Ovary (tissue), 9 donors: ENCODE measurements around the gene CCDC188. TPM values are rescaled to one million over a fixed set of nuclear protein-coding genes. Genes with fewer than 3 reads are reported as not detected.

Source experiments
- DNase-seq, 5 donors: peaks; one replicate each; pipeline ENCODE4 v3.0.0-alpha.2; 2019 to 2020
- H3K27ac ChIP-seq, 2 donors: fragments of 200-600 bp; one replicate each; pipeline versions ENCODE4 v1.5.1 to v1.8.0; 2019 to 2022
- H3K27me3 ChIP-seq: fragments of 200-600 bp; one replicate; pipeline ENCODE4 v1.8.0; 2022
- H3K36me3 ChIP-seq: fragments of 200-600 bp; sonication (generic); one replicate; pipeline ENCODE4 v1.5.1; 2019
- H3K4me1 ChIP-seq: one replicate; pipeline ENCODE4 v1.8.1; 2013; ENCODE audit warnings: mild to moderate bottlenecking, moderate library complexity; ENCODE audit not compliant: insufficient read depth
- H3K4me3 ChIP-seq: fragments of 200-600 bp; sonication (generic); one replicate; pipeline ENCODE4 v1.5.1; 2017
- H3K9me3 ChIP-seq, 2 donors: fragments of 200-600 bp in 1 of 2; sonication (generic) in 1 of 2; one replicate each; pipeline versions ENCODE4 v1.5.1 to v1.8.1; 2013 to 2019; ENCODE audit warnings: mild to moderate bottlenecking in 1 of 2, moderate library complexity in 1 of 2
- CTCF ChIP-seq, 3 donors: fragments of 450-650 bp in 2 of 3; fragments of 200-600 bp in 1 of 3; IDR thresholded peaks; one replicate each; pipeline versions ENCODE4 v1.5.1 to v1.8.0; 2016 to 2022; ENCODE audit warnings: antibody characterized with exemption in 3 of 3, mild to moderate bottlenecking in 1 of 3
- EP300 ChIP-seq: sonication (generic); formaldehyde crosslinking; IDR thresholded peaks from one replicate; pipeline ENCODE4 v1.6.1; 2017; ENCODE audit warnings: antibody characterized with exemption
- POLR2A ChIP-seq: fragments of 450-650 bp; IDR thresholded peaks from one replicate; pipeline ENCODE4 v1.6.1; 2017; ENCODE audit warnings: antibody characterized with exemption, mild to moderate bottlenecking, moderate library complexity
- WGBS, 3 donors: extraction: QIAGEN DNeasy Blood & Tissue Kit in 1 of 3; methylation state at CpG; one replicate each; pipeline versions ENCODE4 v1.1.5 to v1.1.7; 2013 to 2017; 5-methylcytosine and 5-hydroxymethylcytosine counted together
- intact Hi-C, 4 donors: fragments of 100-400 bp; cut with DNase I; formaldehyde crosslinking; loops; one replicate each; pipeline versions ENCODE4 v1.11.0 to v1.15.1; 2022 to 2023
- polyA plus RNA-seq, 2 donors: library from polyadenylated mRNA; stranded (reverse); fragments of 200-250 nt in 1 of 2; fragments of 350-450 nt in 1 of 2; fragmentation: Illumina TruSeq in 1 of 2; extraction: RNeasy Lipid Tissue Mini Kit (QIAGEN cat#74804) in 1 of 2; gene quantifications; one replicate each; pipeline ENCODE4 v1.2.3, GENCODE V29; 2013 to 2014
- total RNA-seq, 7 donors: library from RNA; depleted of rRNA in 2 of 7; stranded (reverse); fragments of >200 nt in 2 of 7; fragmentation: NEBNext Ultra II Directional in 3 of 7; extraction: Animal tissue kit (Norgen Biotek cat#: 25700) in 3 of 7; gene quantifications; one replicate each; pipeline versions ENCODE4 v1.1.0 to v1.2.4, GENCODE V29; 2016 to 2023
- donor health status: DM: no; HTN: no; CAD: no; lungs with moderate emphysema.
- donor health status: DM: no; HTN: no; CAD: no.
- donor health status: Bipolar disorder and iron deficiency.
- donor health status: DM: yes; HTN: yes; CAD: no.
- donor health status: DM: no; HTN: no; CAD: no.
- donor health status: DM: yes; HTN: yes; CAD: no.

The CCDC188 gene
- total and polyA plus RNA-seq, 9 donors, result 0.27 to 1.1 (median 0.42) TPM; not detected in 1

- H3K4me3 ChIP-seq, result no peak overlapping the region
- H3K4me1 ChIP-seq, result no peaks in the 10 kb centered on the region
- H3K27me3 ChIP-seq, result no peaks in the 10 kb centered on the region
- no peak overlapping the region for H3K27ac ChIP-seq
- H3K9me3 ChIP-seq, result no peaks in the 10 kb centered on the region
- intact Hi-C loops, result no loop called here
- WGBS, 3 donors, result 85 to 90% (median 86%) methylated on average over 9 of the region's 9 CpGs
- no peak for DNase-seq
- H3K36me3 ChIP-seq, result no peaks in the 10 kb centered on the region
- no peak for TF ChIP-seq POLR2A
- TF ChIP-seq CTCF (IDR thresholded peaks at IDR 0.05), result no peak
- no peak for TF ChIP-seq EP300
Measured at GRCh38 chr22:20182365-20182764, 31.5 kb upstream of the CCDC188 start.

GRCh38 chr22:20181884-20182236 lies 31.0 kb upstream of the CCDC188 start:
- no peak overlapping the region for H3K4me3 ChIP-seq
- TF ChIP-seq EP300 (no peak), CTCF (IDR thresholded peaks at IDR 0.05) (no peak), POLR2A (no peak)
- no peak for DNase-seq
- H3K27ac ChIP-seq, result no peak overlapping the region
- no peaks in the 10 kb centered on the region for H3K27me3 ChIP-seq
- no peaks in the 10 kb centered on the region for H3K36me3 ChIP-seq
- intact Hi-C loops, result no loop called here
- no peaks in the 10 kb centered on the region for H3K4me1 ChIP-seq
- no peaks in the 10 kb centered on the region for H3K9me3 ChIP-seq
- 67 to 82% (median 68%) methylated on average over 16 to 18 of the region's 18 CpGs for WGBS, 3 donors

- DNase-seq, result no peak
- no peaks in the 10 kb centered on the region for H3K36me3 ChIP-seq
- no peaks in the 10 kb centered on the region for H3K9me3 ChIP-seq
- no peaks in the 10 kb centered on the region for H3K27me3 ChIP-seq
- H3K27ac ChIP-seq, result no peak overlapping the region
- H3K4me3 ChIP-seq, result no peak overlapping the region
- no peaks in the 10 kb centered on the region for H3K4me1 ChIP-seq
- 72 to 84% (median 75%) methylated on average over 14 to 17 of the region's 17 CpGs for WGBS, 3 donors
- intact Hi-C loops, result no loop called here
- TF ChIP-seq EP300 (no peak), POLR2A (no peak), CTCF (IDR thresholded peaks at IDR 0.05) (no peak)
Measured at GRCh38 chr22:20181194-20181883, 30.5 kb upstream of the CCDC188 start.

- Histone ChIP-seq H3K9me3 (no peaks in the 10 kb centered on the region), H3K27ac (no peak overlapping the region), H3K4me3 (no peak overlapping the region), H3K27me3 (no peaks in the 10 kb centered on the region), H3K4me1 (no peaks in the 10 kb centered on the region), H3K36me3 (no peaks in the 10 kb centered on the region)
- 84% methylated on average over 8 of the region's 8 CpGs for WGBS, 3 donors
- TF ChIP-seq EP300 (no peak), POLR2A (no peak), CTCF (IDR thresholded peaks at IDR 0.05) (no peak)
- no peak for DNase-seq
- intact Hi-C loops, result no loop called here
Measured at GRCh38 chr22:20180640-20181039, 29.8 kb upstream of the CCDC188 start.
